OCI-LY3 (cell line): ENCODE measurements around the gene ARID3A.

Experiments used
- H2AFZ ChIP-seq: fragments of 200-600, 300-600 bp; shearing (Covaris generic); 2 replicates; pipeline ENCODE4 v1.6.0; 2014; ENCODE audit warnings: antibody characterized with exemption, low read depth, low read length
- H3K27ac ChIP-seq: fragments of 200-600, 300-600 bp; sonication (generic); 2 replicates; pipeline ENCODE4 v1.5.1; 2014; ENCODE audit warnings: mild to moderate bottlenecking, low read length, moderate library complexity, mixed read lengths
- H3K27me3 ChIP-seq: fragments of 200-600, 300-600 bp; sonication (generic); 2 replicates; pipeline ENCODE4 v1.6.1; 2014; ENCODE audit warnings: low read depth, low read length, mixed read lengths
- H3K36me3 ChIP-seq: fragments of 200-600, 300-600 bp; sonication (generic); replicated peaks from 2 replicates; pipeline ENCODE3; 2014; ENCODE audit warnings: low read depth, low read length, mixed read lengths
- H3K4me1 ChIP-seq: fragments of 300-600, 200-600 bp; sonication (generic); 2 replicates; pipeline ENCODE4 v1.6.1; 2014; ENCODE audit warnings: low read length, mixed read lengths
- H3K4me2 ChIP-seq: fragments of 200-600, 300-600 bp; sonication (generic); 2 replicates; pipeline ENCODE4 v1.6.1; 2014; ENCODE audit warnings: low read length, mixed read lengths
- H3K4me3 ChIP-seq: fragments of 300-600, 200-600 bp; sonication (generic); 2 replicates; pipeline ENCODE4 v1.5.1; 2014; ENCODE audit warnings: antibody characterized with exemption, mild to moderate bottlenecking, low read length, moderate library complexity
- H3K79me2 ChIP-seq: fragments of 300-600, 200-600 bp; shearing (Covaris generic); 2 replicates; pipeline ENCODE4 v1.6.1; 2014; ENCODE audit warnings: mild to moderate bottlenecking, low read length, mixed read lengths
- H3K9ac ChIP-seq: fragments of 300-600, 200-600 bp; shearing (Covaris generic); 2 replicates; pipeline ENCODE4 v1.6.0; 2014; ENCODE audit warnings: mild to moderate bottlenecking, low read length, moderate library complexity
- H3K9me3 ChIP-seq: fragments of 200-600, 300-600 bp; shearing (Covaris generic); 2 replicates; pipeline ENCODE4 v1.6.1; 2014; ENCODE audit warnings: low read length, mixed read lengths; ENCODE audit not compliant: insufficient read depth
- H4K20me1 ChIP-seq: fragments of 200-600, 300-600 bp; sonication (generic); 2 replicates; pipeline ENCODE4 v1.6.1; 2016; ENCODE audit warnings: low read length, mixed read lengths; ENCODE audit not compliant: insufficient read depth
- CTCF ChIP-seq: fragments of 200-600, 300-600 bp; sonication (generic); IDR thresholded peaks from 2 replicates; pipeline ENCODE4 v1.5.1; 2014; ENCODE audit warnings: antibody characterized with exemption, low read length, low read depth
- EZH2phosphoT487 ChIP-seq: fragments of 200-600 bp; shearing (Covaris generic); IDR thresholded peaks from 2 replicates; pipeline ENCODE4 v1.6.1; 2018; ENCODE audit warnings: antibody characterized with exemption, mixed run types, low read depth

Gene ARID3A

DNA sequence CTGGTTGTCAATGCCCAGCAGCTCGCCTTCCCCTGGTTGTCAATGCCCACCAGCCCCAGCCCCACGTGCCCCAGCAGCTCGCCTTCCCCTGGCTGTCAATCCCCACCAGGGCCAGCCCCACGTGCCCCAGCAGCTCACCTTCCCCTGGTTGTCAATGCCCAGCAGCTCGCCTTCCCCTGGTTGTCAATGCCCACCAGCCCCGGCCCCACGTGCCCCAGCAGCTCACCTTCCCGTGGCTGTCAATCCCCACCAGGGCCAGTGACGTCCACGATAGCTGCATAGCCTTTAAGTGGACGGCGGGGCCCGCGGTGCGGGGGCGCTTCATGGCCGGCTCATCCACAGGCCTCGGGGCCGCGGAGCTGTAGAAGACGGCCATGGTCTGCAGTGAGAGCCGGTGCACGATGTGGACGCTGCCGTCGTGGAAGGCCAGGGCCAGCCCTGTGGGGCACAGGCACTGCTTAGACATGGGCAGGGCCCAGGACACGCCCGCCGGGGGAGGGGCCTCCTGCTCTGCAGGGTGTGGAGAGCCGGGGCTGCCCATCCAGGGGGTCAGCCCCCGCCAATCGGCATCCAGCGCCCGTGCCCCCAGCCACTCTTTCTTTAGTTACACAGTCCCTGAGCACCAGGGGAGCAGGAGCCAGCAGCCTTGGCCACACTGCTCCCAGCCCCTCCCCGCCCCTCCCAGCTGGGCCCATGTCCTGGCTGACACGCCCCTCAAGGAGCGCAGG lies 46.0 kb upstream of the ARID3A start:
- no peaks in the 10 kb centered on the region for H3K4me1 ChIP-seq
- TF ChIP-seq CTCF (no peak), EZH2phosphoT487 (no peak)
- H4K20me1 ChIP-seq = 0 out of 2 replicates have a peak, but pooled peaks cover 6% of the 10 kb centered on the region

DNA sequence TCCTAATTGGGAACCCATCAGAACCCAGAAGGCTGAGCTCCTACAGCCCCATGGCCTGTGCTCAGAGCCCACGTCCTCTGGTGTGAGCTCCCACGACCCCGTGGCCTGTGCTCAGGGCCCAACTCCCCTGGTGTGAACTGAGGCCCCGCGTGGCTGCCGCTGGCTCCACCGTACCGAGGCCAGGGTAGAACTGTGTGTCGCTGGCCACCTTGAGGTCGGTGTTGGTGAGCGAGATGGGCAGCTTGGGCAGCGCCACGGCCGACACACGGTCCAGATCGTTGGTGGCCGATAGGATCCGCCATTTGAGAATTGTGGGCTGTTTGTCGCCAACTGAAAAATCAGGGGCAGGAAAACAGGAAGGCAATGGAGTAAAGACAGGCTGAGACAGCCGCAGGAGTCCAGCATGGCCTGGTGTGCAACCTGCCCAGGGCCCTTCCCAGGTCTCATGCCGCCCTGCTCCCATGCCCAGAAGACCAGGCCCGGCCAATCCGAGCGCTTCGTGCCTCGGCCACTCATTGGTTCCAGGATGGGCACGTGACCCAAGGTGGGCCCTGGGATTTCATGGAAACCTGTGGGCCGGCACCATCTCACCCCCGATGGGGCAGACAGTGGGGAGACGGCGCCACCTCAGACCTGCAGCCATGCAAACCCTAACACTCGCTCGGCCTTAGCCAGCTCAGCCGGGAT lies 44.3 kb upstream of the ARID3A start:
- no peaks in the 10 kb centered on the region for H3K9me3 ChIP-seq
- no peaks in the 10 kb centered on the region for H3K79me2 ChIP-seq
- TF ChIP-seq EZH2phosphoT487 = no peak
- TF ChIP-seq CTCF = no peak
- no peak overlapping the region for H3K9ac ChIP-seq
- peaks cover 47% of the 10 kb centered on the region for H3K36me3 ChIP-seq
- H3K4me3 ChIP-seq = no peak overlapping the region
- no peak overlapping the region for H3K4me2 ChIP-seq
- no peaks in the 10 kb centered on the region for H3K4me1 ChIP-seq
- H4K20me1 ChIP-seq = 0 out of 2 replicates have a peak, but pooled peaks cover 6% of the 10 kb centered on the region
- H3K27me3 ChIP-seq = no peaks in the 10 kb centered on the region
- H2AFZ ChIP-seq = no peak overlapping the region
- no peak overlapping the region for H3K27ac ChIP-seq

More for the DNA sequence above, 46.0 kb upstream of the ARID3A start:
- H3K4me2 ChIP-seq = no peak overlapping the region
- H3K4me3 ChIP-seq = no peak overlapping the region
- no peak overlapping the region for H3K27ac ChIP-seq
- H3K36me3 ChIP-seq = peaks cover 36% of the 10 kb centered on the region
- H3K9me3 ChIP-seq = no peaks in the 10 kb centered on the region
- H3K27me3 ChIP-seq = no peaks in the 10 kb centered on the region
- no peak overlapping the region for H3K9ac ChIP-seq
- no peaks in the 10 kb centered on the region for H3K79me2 ChIP-seq
- H2AFZ ChIP-seq = no peak overlapping the region

DNA sequence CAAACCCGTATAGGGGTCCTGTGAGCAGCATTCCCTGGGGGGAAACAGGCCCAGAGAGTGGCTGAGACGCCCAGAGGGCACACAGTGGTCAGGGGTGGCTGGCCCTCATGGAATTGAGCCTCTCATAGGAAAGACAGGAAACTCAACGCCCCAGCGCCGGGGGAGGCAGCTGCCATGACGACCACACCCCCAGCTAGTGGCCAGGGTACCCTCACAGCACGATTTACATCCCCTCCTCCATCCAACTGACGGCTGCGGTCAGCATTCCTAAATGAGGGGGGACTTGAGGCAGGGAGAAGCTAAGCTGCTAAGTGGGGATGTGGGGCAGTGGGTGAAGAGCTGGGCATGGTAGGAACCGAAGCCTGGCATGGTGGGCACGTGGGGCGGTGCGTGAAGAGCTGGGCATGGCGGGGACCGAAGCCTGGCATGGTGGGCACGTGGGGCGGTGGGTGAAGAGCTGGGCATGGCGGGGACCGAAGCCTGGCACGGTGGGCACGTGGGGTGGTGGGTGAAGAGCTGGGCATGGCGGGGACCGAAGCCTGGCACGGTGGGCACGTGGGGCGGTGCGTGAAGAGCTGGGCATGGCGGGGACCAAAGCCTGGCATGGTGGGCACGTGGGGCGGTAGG lies 42.9 kb upstream of the ARID3A start:
- H3K4me3 ChIP-seq = no peak overlapping the region
- TF ChIP-seq EZH2phosphoT487 (no peak), CTCF (no peak)
- no peak overlapping the region for H2AFZ ChIP-seq
- H4K20me1 ChIP-seq = 0 out of 2 replicates have a peak, but pooled peaks cover 6% of the 10 kb centered on the region
- H3K27me3 ChIP-seq = no peaks in the 10 kb centered on the region
- peaks cover 50% of the 10 kb centered on the region for H3K36me3 ChIP-seq
- H3K4me1 ChIP-seq = no peaks in the 10 kb centered on the region
- no peaks in the 10 kb centered on the region for H3K79me2 ChIP-seq
- H3K4me2 ChIP-seq = no peak overlapping the region
- H3K9ac ChIP-seq = no peak overlapping the region
- no peak overlapping the region for H3K27ac ChIP-seq
- no peaks in the 10 kb centered on the region for H3K9me3 ChIP-seq

GRCh38 chr19:883661-884211 lies 42.1 kb upstream of the ARID3A start:
- Histone ChIP-seq H3K4me1 (no peaks in the 10 kb centered on the region), H3K4me3 (no peak overlapping the region), H4K20me1 (0 out of 2 replicates have a peak, but pooled peaks cover 6% of the 10 kb centered on the region), H3K9ac (no peak overlapping the region), H3K9me3 (no peaks in the 10 kb centered on the region), H3K4me2 (no peak overlapping the region), H3K79me2 (no peaks in the 10 kb centered on the region), H3K27me3 (no peaks in the 10 kb centered on the region), H2AFZ (no peak overlapping the region), H3K27ac (no peak overlapping the region), H3K36me3 (peaks cover 54% of the 10 kb centered on the region)
- TF ChIP-seq CTCF = no peak
- TF ChIP-seq EZH2phosphoT487 = no peak
